ENCODE measurements around the gene OR10G7.
"Not testable (repeated sequence)": the region's sequence is repeated elsewhere in the genome, so short reads cannot be mapped to it uniquely, and the experiment has no call there.

OR10G7 gene

GRCh38 chr11:124039557-124039956 is 1.6 kb downstream of the OR10G7 start:
- no peak for DNase-seq

DNA sequence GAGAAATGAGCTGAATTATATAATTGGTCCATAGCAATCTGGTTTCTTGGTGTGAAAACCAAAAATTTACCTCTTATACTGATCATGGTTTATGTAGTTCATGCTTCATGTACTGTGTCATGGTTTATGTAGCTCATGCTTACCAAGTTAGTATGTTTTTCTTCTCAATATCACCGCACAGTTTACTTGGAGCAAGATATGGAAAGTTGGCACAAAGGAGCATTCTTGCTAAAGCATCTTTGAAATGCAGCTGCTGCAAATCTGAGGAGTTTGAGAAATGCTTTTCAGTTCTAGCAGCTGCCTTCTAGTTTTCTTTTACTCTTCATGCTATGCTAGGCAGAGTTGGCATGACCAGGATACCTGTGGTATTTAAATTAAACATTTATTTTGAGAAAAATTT is 4.5 kb downstream of the OR10G7 start:
- no peak for DNase-seq

- no peak for DNase-seq
Measured at GRCh38 chr11:124026498-124026897, 14.6 kb downstream of the OR10G7 start, which contains the start of gene OR10G8. Gene OR10G8 (plus strand): TSS chr11:124026798. CDS start chr11:124029623, 2,825 bp downstream.

DNA sequence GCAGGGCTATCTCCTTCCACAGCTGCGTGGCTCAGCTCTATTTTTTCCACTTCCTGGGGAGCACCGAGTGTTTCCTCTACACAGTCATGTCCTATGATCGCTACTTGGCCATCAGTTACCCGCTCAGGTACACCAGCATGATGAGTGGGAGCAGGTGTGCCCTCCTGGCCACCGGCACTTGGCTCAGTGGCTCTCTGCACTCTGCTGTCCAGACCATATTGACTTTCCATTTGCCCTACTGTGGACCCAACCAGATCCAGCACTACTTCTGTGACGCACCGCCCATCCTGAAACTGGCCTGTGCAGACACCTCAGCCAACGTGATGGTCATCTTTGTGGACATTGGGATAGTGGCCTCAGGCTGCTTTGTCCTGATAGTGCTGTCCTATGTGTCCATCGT is 25.3 kb downstream of the OR10G7 start:
- DNase-seq: not testable (repeated sequence)

GRCh38 chr11:124012697-124013096 is 28.4 kb downstream of the OR10G7 start, which contains the start of gene OR10G4:
Gene OR10G4 (plus strand): TSS chr11:124012997. CDS start chr11:124015575, 2,578 bp downstream.
- no peak for DNase-seq

GRCh38 chr11:123995119-123995518 is 46.0 kb downstream of the OR10G7 start, which contains the start of gene OR10G6:
Gene OR10G6 (minus strand): TSS chr11:123995161. CDS start chr11:123995161, 0 bp downstream.
- no peak for DNase-seq
